HepG2 (cell line): ENCODE results near the gene TRIM9. TPM values are rescaled to one million over a fixed set of nuclear protein-coding genes. Genes with fewer than 3 reads are reported as not detected.

Experiments
- ATAC-seq: fragments of 200-7000 bp; cut with Tn5 transposase; 3 replicates; pipeline ENCODE4 v1.9.1; 2020; ENCODE audit warnings: mild to moderate bottlenecking, moderate library complexity
- BruUV-seq: library from RNA; stranded (reverse); fragments of 400-500 nt; replicated peaks from 2 replicates; lab custom pipeline; 2021; lab: Mats Ljungman, UMichigan
- CTCF ChIA-PET: fragments of 300-600 bp; formaldehyde crosslinking; extraction: SDS; loops from one replicate; lab custom pipeline; 2021; ENCODE audit warnings: low total read pairs, inconsistent platforms, low intra/inter-chr PET ratio; lab: Yijun Ruan, JAX
- POLR2A ChIA-PET: fragments of 350-600 bp; sonication (Branson Sonifier 250); formaldehyde crosslinking; loops from one replicate; lab custom pipeline; 2020; ENCODE audit warnings: antibody characterized with exemption, inconsistent platforms; lab: Yijun Ruan, JAX
- DNase-seq: peaks from one replicate; pipeline ENCODE4 v3.0.0-alpha.2; 2015; ENCODE audit warnings: low spot score
- FAIRE-seq: peaks from 3 replicates; lab custom pipeline; 2011; peaks lifted over from hg19 to GRCh38; lab: Jason Lieb, UNC
- H2AFZ ChIP-seq: one replicate; pipeline ENCODE4 v1.6.1; 2011; ENCODE audit warnings: low read length, inconsistent platforms
- H3K27ac ChIP-seq: fragments of 300-600 bp; 3 replicates; pipeline ENCODE4 v1.8.0; 2011; ENCODE audit warnings: mixed run types, mild to moderate bottlenecking, mixed read lengths, low read length, inconsistent platforms; ENCODE audit not compliant: insufficient read depth; ENCODE audit errors: extremely low read length
- H3K27me3 ChIP-seq, 2 experiments: fragments of 200-600 bp in 1 of 2; 2 replicates in 1 of 2; 3 replicates in 1 of 2; pipeline versions ENCODE4 v1.6.0 to v1.8.0; 2011; ENCODE audit warnings: low read length in 2 of 2, mild to moderate bottlenecking in 2 of 2, moderate library complexity in 2 of 2, inconsistent platforms in 1 of 2; ENCODE audit not compliant: insufficient read depth in 2 of 2, control insufficient read depth in 1 of 2
- H3K36me3 ChIP-seq, 2 experiments: fragments of 200-600 bp in 1 of 2; replicated peaks in 1 of 2; 2 replicates in 1 of 2; 3 replicates in 1 of 2; pipeline versions ENCODE4 v1.5.1 to v1.8.0; 2011; ENCODE audit warnings: low read length in 2 of 2, inconsistent platforms in 1 of 2; ENCODE audit not compliant: insufficient read depth in 2 of 2, control insufficient read depth in 1 of 2
- H3K4me1 ChIP-seq: 2 replicates; pipeline ENCODE4 v1.5.1; 2012; ENCODE audit warnings: low read length, inconsistent platforms; ENCODE audit not compliant: insufficient read depth
- H3K4me2 ChIP-seq: 2 replicates; pipeline ENCODE4 v1.6.0; 2011; ENCODE audit warnings: low read depth, low read length, inconsistent platforms
- H3K4me3 ChIP-seq, 3 experiments: fragments of 200-600 bp in 1 of 3; sonication (generic), shearing (Covaris generic) in 1 of 3; replicated peaks in 1 of 3; 2 replicates each; pipeline ENCODE4 v1.5.1; 2011 to 2016; ENCODE audit warnings: low read length in 3 of 3, inconsistent platforms in 2 of 3, low read depth in 2 of 3, mild to moderate bottlenecking in 2 of 3, control low read depth in 1 of 3, mixed read lengths in 1 of 3; ENCODE audit not compliant: insufficient read depth in 1 of 3
- H3K79me2 ChIP-seq: one replicate; pipeline ENCODE4 v1.6.1; 2011; ENCODE audit warnings: low read length, inconsistent platforms; ENCODE audit not compliant: insufficient read depth
- H3K9ac ChIP-seq: 2 replicates; pipeline ENCODE4 v1.6.0; 2011; ENCODE audit warnings: mild to moderate bottlenecking, low read depth, low read length, inconsistent platforms; ENCODE audit not compliant: insufficient read depth
- H3K9me3 ChIP-seq: 2 replicates; pipeline ENCODE4 v1.5.1; 2012; ENCODE audit warnings: mild to moderate bottlenecking, low read length
- H4K20me1 ChIP-seq: 2 replicates; pipeline ENCODE4 v1.6.0; 2011; ENCODE audit warnings: inconsistent platforms, mild to moderate bottlenecking, low read length, moderate library complexity; ENCODE audit not compliant: insufficient read depth
- FOXA3 ChIP-seq: IDR thresholded peaks from 2 replicates; pipeline ENCODE4 v1.6.1; 2016; ENCODE audit warnings: missing genetic modification reagents, missing compliant biosample characterization
- HOMEZ ChIP-seq: IDR thresholded peaks from 2 replicates; pipeline ENCODE4 v1.6.1; 2016; ENCODE audit warnings: low read depth
- NFRKB ChIP-seq: fragments of 450-650 bp; IDR thresholded peaks from 2 replicates; pipeline ENCODE4 v1.6.1; 2017
- PAX8 ChIP-seq: sonication (generic); formaldehyde crosslinking; IDR thresholded peaks from 2 replicates; pipeline ENCODE4 v1.8.0; 2022; ENCODE audit warnings: mild to moderate bottlenecking, missing genetic modification reagents, borderline replicate concordance
- PRMT3 ChIP-seq: sonication (generic); formaldehyde crosslinking; IDR thresholded peaks from 2 replicates; pipeline ENCODE4 v1.8.1; 2022; ENCODE audit warnings: low read depth, mild to moderate bottlenecking, moderate library complexity, missing genetic modification reagents, borderline replicate concordance
- PTBP1 ChIP-seq: fragments of 200-400 bp; formaldehyde crosslinking; IDR thresholded peaks from 2 replicates; pipeline ENCODE4 v1.6.1; 2018; ENCODE audit warnings: low read length, low read depth; ENCODE audit not compliant: poor library complexity, severe bottlenecking
- RCOR2 ChIP-seq: IDR thresholded peaks from 2 replicates; pipeline ENCODE4 v1.6.1; 2016; ENCODE audit warnings: missing biosample characterization, missing genetic modification reagents
- SAP130 ChIP-seq: IDR thresholded peaks from 2 replicates; pipeline ENCODE4 v1.6.1; 2016; ENCODE audit warnings: low read depth
- SNAPC2 ChIP-seq: sonication (generic); formaldehyde crosslinking; IDR thresholded peaks from 2 replicates; pipeline ENCODE4 v1.8.1; 2022; ENCODE audit warnings: mild to moderate bottlenecking, missing genetic modification reagents
- SOX5 ChIP-seq: IDR thresholded peaks from 2 replicates; pipeline ENCODE4 v1.6.1; 2016; ENCODE audit warnings: borderline replicate concordance
- SPEN ChIP-seq: sonication (generic); formaldehyde crosslinking; IDR thresholded peaks from 2 replicates; pipeline ENCODE4 v1.5.1; 2020; ENCODE audit warnings: low read depth, mild to moderate bottlenecking, missing genetic modification reagents
- SRF ChIP-seq: IDR thresholded peaks from 2 replicates; pipeline ENCODE4 v1.6.1; 2011; ENCODE audit warnings: mild to moderate bottlenecking, low read depth, low read length, moderate library complexity
- TEAD3 ChIP-seq: optimal IDR thresholded peaks from 2 replicates; pipeline ENCODE3; 2016; ENCODE audit warnings: borderline replicate concordance
- WIZ ChIP-seq: sonication (generic); formaldehyde crosslinking; IDR thresholded peaks from 2 replicates; pipeline ENCODE4 v1.5.1; 2020; ENCODE audit warnings: mild to moderate bottlenecking, missing genetic modification reagents
- ZNF431 ChIP-seq: sonication (generic); formaldehyde crosslinking; IDR thresholded peaks from 2 replicates; pipeline ENCODE4 v1.9.0; 2022; ENCODE audit warnings: missing genetic modification reagents, low read depth, mild to moderate bottlenecking, borderline replicate concordance
- ZNF570 ChIP-seq: sonication (generic); formaldehyde crosslinking; IDR thresholded peaks from 2 replicates; pipeline ENCODE4 v1.4.0; 2020; ENCODE audit warnings: mild to moderate bottlenecking, missing genetic modification reagents, borderline replicate concordance
- ZNF792 ChIP-seq: IDR thresholded peaks from 2 replicates; pipeline ENCODE4 v1.6.1; 2016
- ZNF816 ChIP-seq: sonication (generic); formaldehyde crosslinking; IDR thresholded peaks from 2 replicates; pipeline ENCODE4 v1.8.0; 2022; ENCODE audit warnings: missing genetic modification reagents, mild to moderate bottlenecking, borderline replicate concordance
- ZNF841 ChIP-seq: sonication (generic); formaldehyde crosslinking; IDR thresholded peaks from 2 replicates; pipeline ENCODE4 v1.8.1; 2023; ENCODE audit warnings: missing genetic modification reagents, borderline replicate concordance
- WGBS: methylation state at CpG from one replicate; pipeline ENCODE4 v1.1.6; 2017; ENCODE audit warnings: low lambda C conversion rate; 5-methylcytosine and 5-hydroxymethylcytosine counted together
- in situ Hi-C: cut with HindIII; loops from 2 replicates; pipeline ENCODE4 v1.10.0; 2017; ENCODE audit warnings: low pct_unique_long_range_greater_than_20kb; ENCODE audit not compliant: extremely low pct_ligation_motif_present
- intact Hi-C: fragments of 100-400 bp; cut with micrococcal nuclease; formaldehyde crosslinking; loops from one replicate; pipeline ENCODE4 v1.10.0; 2022; ENCODE audit not compliant: unreplicated experiment
- polyA plus RNA-seq, 8 experiments: library from polyadenylated mRNA; depleted of rRNA in 3 of 8; stranded (reverse) in 7 of 8; unstranded in 1 of 8; fragments of >200 nt; fragmentation: Illumina TruSeq in 4 of 8; extraction: Trizol in 4 of 8; gene quantifications; 2 replicates each; pipeline versions ENCODE4 v1.2.1 to v1.2.3, GENCODE V29; 2011 to 2016; ENCODE audit warnings: low read depth in 4 of 8, missing spikeins in 1 of 8, mixed read lengths in 1 of 8; ENCODE audit not compliant: insufficient read depth in 1 of 8
- total RNA-seq, 5 experiments: library from RNA; depleted of rRNA; stranded (reverse); fragments of >200 nt; fragmentation: Illumina TruSeq; extraction: Trizol; gene quantifications; 2 replicates each; pipeline ENCODE4 v1.2.3, GENCODE V29; 2016; ENCODE audit warnings: low read depth in 1 of 5
- TF ChIP-seq, protein P1 (sequence below): IDR thresholded peaks from 2 replicates; pipeline ENCODE4 v1.6.1; 2016; ENCODE audit warnings: missing compliant biosample characterization, missing genetic modification reagents, borderline replicate concordance
- TF ChIP-seq, protein P2 (sequence below): sonication (generic); formaldehyde crosslinking; IDR thresholded peaks from 2 replicates; pipeline ENCODE4 v1.4.0; 2020; ENCODE audit warnings: missing genetic modification reagents, borderline replicate concordance

The TRIM9 gene
- total and polyA plus RNA-seq, 2 of the 13 experiments (the other 11 are each of a cell fraction or from before 2014, with no cell fraction given): 0.04 to 0.07 TPM

GRCh38 chr14:50964683-50965390, 130.1 kb downstream of the TRIM9 start:
- POLR2A ChIA-PET: interaction anchor here (1.0 to 1.6 kb wide), 2 partner anchors 20 to 29 kb away, joined by 3 to 5 read pairs; partner anchors contain the start of gene PYGL
- Histone ChIP-seq H3K27me3 (no peaks in the 10 kb centered on the region; a peak in 1 of 5 replicates), H3K9ac (no peak overlapping the region), H3K36me3 (no peaks in the 10 kb centered on the region), H3K27ac (no peak overlapping the region), H3K4me3 (no peak overlapping the region), H3K79me2 (no peaks in the 10 kb centered on the region), H3K4me1 (peaks cover 10% of the 10 kb centered on the region; the same call in 1 of the 2 replicates), H3K4me2 (no peak overlapping the region), H3K9me3 (no peaks in the 10 kb centered on the region), H2AFZ (no peak overlapping the region), H4K20me1 (no peaks in the 10 kb centered on the region)
- intact Hi-C loops (no loop called here), in situ Hi-C loops (no loop called here)
- FAIRE-seq (no peak), DNase-seq (peak; percentile 45), ATAC-seq (peak; percentile 43; the same call in 2 of the 3 replicates)
- CTCF ChIA-PET: no interaction called here
- BruUV-seq: no TSS peak
- WGBS: 20% methylated on average over 5 of the region's 5 CpGs
- TF ChIP-seq RCOR2 (CRISPR knock-in tag) (no peak), SPEN (CRISPR knock-in tag) (no peak), SRF (no peak), SAP130 (CRISPR knock-in tag) (peak; percentile 76), ZNF570 (CRISPR knock-in tag) (no peak), PRMT3 (CRISPR knock-in tag) (no peak), SOX5 (CRISPR knock-in tag) (peak; percentile 15; the same call in 1 of the 2 replicates), ZNF841 (no peak), ZNF431 (CRISPR knock-in tag) (no peak), SNAPC2 (no peak), WIZ (CRISPR knock-in tag) (no peak), HOMEZ (CRISPR knock-in tag) (no peak), TEAD3 (CRISPR knock-in tag) (no peak), FOXA3 (CRISPR knock-in tag) (peak; percentile 28; the same call in 1 of the 2 replicates), PAX8 (no peak), ZNF816 (no peak), PTBP1 (no peak), ZNF792 (CRISPR knock-in tag) (no peak), NFRKB (no peak)
- TF ChIP-seq, protein P1, sequence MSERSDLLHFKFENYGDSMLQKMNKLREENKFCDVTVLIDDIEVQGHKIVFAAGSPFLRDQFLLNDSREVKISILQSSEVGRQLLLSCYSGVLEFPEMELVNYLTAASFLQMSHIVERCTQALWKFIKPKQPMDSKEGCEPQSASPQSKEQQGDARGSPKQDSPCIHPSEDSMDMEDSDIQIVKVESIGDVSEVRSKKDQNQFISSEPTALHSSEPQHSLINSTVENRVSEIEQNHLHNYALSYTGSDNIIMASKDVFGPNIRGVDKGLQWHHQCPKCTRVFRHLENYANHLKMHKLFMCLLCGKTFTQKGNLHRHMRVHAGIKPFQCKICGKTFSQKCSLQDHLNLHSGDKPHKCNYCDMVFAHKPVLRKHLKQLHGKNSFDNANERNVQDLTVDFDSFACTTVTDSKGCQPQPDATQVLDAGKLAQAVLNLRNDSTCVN: no peak
- TF ChIP-seq, protein P2, sequence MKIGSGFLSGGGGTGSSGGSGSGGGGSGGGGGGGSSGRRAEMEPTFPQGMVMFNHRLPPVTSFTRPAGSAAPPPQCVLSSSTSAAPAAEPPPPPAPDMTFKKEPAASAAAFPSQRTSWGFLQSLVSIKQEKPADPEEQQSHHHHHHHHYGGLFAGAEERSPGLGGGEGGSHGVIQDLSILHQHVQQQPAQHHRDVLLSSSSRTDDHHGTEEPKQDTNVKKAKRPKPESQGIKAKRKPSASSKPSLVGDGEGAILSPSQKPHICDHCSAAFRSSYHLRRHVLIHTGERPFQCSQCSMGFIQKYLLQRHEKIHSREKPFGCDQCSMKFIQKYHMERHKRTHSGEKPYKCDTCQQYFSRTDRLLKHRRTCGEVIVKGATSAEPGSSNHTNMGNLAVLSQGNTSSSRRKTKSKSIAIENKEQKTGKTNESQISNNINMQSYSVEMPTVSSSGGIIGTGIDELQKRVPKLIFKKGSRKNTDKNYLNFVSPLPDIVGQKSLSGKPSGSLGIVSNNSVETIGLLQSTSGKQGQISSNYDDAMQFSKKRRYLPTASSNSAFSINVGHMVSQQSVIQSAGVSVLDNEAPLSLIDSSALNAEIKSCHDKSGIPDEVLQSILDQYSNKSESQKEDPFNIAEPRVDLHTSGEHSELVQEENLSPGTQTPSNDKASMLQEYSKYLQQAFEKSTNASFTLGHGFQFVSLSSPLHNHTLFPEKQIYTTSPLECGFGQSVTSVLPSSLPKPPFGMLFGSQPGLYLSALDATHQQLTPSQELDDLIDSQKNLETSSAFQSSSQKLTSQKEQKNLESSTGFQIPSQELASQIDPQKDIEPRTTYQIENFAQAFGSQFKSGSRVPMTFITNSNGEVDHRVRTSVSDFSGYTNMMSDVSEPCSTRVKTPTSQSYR (CRISPR knock-in tag): no peak
